Activated CD8-positive, alpha-beta memory T cell treated with anti-CD3 and anti-CD28 coated beads, Interleukin-2, amount 10 ng/mL, durations not matched to agents 7 days and 5 days (primary cell): Measurements from ENCODE around the gene LRWD1. TPM values are rescaled to one million over a fixed set of nuclear protein-coding genes. Genes with fewer than 3 reads are reported as not detected.

ENCODE experiments used
- microRNA-seq: library from miRNA; unstranded; fragments of <30 nt; microRNA quantifications from one replicate; pipeline ENCODE4 v1.2.0, GENCODE V29; 2022
- total RNA-seq, 2 experiments: library from RNA; stranded (reverse); gene quantifications; one replicate each; pipeline ENCODE4 v1.2.3, GENCODE V29; 2021

LRWD1 gene
- total RNA-seq, 2 experiments from 2014 or later: 20.6 to 24.0 TPM

Small RNA genes within 50 kb of the gene (microRNA-seq; reads per million reads assigned to microRNA genes)
- gene MIR4467: not detected
- gene MIR5090: 11.5 reads per million, percentile 32 among the genes with 10 or more reads in this experiment

Other genes with a start within 250 kb of the LRWD1 start
- gene SH2B2, start 178.1 kb upstream of the LRWD1 start, total RNA-seq: 1 to 10 TPM; 1.3 TPM
- not detected for gene SPDYE6, start 108.5 kb upstream of the LRWD1 start, total RNA-seq
- gene PRKRIP1, start 68.6 kb upstream of the LRWD1 start, total RNA-seq: 10 to 100 TPM; 22.2 to 34.5 TPM
- 10 to 100 TPM; 58.1 to 73.7 TPM for gene ORAI2, start 31.4 kb upstream of the LRWD1 start, total RNA-seq
- 10 to 100 TPM; 11.2 to 14.6 TPM for gene ALKBH4, start 121 bp upstream of the LRWD1 start, total RNA-seq
- gene POLR2J, start 13.9 kb downstream of the LRWD1 start, total RNA-seq: 10 to 100 TPM; 52.9 to 56.7 TPM
- gene RASA4B, start 52.8 kb downstream of the LRWD1 start, total RNA-seq: 10 to 100 TPM; 14.8 to 16.7 TPM
- gene UPK3BL2, start 78.7 kb downstream of the LRWD1 start, total RNA-seq: 10 to 100 TPM; 11.0 to 11.6 TPM
- gene SPDYE2, start 86.2 kb downstream of the LRWD1 start, total RNA-seq: under 1 TPM in 1 of 2 experiments, not detected in 1; 0.29 TPM
- gene POLR2J3, start 107.6 kb downstream of the LRWD1 start, total RNA-seq: 10 to 100 TPM; 35.4 to 51.0 TPM
- 10 to 100 TPM; 29.2 to 39.3 TPM for gene RASA4, start 151.8 kb downstream of the LRWD1 start, total RNA-seq
- gene UPK3BL1, start 177.8 kb downstream of the LRWD1 start, total RNA-seq: 10 to 100 TPM; 20.8 to 30.7 TPM
- not detected for gene SPDYE2B, start 185.3 kb downstream of the LRWD1 start, total RNA-seq
- gene POLR2J2, start 206.7 kb downstream of the LRWD1 start, total RNA-seq: 10 to 100 TPM; 15.4 to 15.7 TPM